NCI-H69 (cell line): ENCODE measurements around the gene PRPF4.
"Not testable (repeated sequence)": the region's sequence is repeated elsewhere in the genome, so short reads cannot be mapped to it uniquely, and the experiment has no call there.

Source experiments
- DNase-seq: peaks from one replicate; lab custom pipeline; 2025; lab: John Stamatoyannopoulos, UW

The PRPF4 gene

DNA sequence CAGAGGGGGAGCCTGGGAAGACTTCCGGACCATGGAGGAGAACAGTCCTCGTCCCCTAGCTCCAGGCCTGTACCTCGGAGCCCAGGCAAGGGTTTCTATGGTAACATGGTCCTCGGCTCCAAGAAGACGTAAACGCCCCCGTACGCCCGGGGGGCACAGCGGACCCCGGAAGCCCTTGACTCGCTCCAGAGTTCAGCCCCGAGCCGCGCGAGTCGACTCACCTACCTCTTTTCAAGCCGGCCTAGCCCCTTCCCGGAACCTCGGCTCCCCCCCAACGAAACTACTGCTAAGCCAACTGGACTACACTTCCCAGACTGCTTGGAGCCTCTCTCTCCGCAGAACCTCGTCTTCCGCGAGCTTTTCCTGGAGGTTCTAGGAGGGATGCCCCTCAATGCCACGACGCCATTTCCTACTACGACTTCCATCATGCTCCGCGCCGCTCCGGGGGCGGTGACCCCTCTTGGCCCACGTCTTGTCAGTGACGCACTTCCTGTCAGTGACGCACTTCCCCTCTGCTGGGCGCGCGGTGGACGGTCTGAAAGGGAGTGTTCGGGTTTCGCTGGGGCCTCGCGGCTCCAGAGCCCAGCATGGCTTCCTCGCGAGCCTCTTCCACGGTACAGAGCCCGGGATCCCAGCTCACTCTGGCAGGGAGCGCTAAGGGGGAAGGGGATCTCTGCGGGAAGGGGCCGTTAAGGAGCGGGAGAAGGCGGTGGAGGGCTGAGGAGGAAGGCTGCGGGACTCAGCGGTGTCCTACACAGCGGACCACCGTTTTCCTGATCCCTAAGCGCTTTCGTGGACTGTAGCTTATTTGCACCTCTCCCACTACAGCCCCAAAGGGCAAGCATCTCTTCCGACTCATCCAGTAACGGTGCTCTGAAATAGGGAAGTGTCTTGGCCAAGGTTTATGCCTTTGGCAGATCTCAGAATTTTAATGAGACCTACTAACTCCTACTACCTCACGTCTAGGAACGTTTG lies at the start of gene PRPF4, which contains the start of gene CDC26:
Gene PRPF4, plus strand, starts transcription at position 502 of the 975 bp plus-strand sequence. Its CDS starts 86 bp downstream, at position 588.
Gene CDC26, minus strand, starts transcription at position 416 of the 975 bp plus-strand sequence. CDS start 3,065 bp downstream, outside the sequence.
- DNase-seq = peak; percentile 100

DNA sequence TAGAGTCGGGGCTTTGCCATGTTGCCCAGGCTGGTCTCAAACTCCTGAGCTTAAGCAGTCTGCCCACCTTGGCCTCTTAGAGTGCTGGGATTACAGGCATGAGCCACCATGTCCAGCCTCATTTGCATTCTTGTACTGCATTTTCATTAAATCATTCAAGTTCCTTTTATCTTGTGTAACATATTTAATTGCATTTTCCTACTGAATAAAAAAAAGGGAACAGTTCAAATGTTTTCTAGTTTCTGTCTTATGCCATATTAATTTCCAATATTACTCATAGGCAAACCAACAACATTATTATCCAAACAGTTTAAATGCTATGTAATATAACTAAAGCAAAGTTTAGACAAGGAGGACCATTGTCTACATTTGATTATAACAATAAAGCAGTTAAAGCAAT lies 48.0 kb upstream of the PRPF4 start:
- DNase-seq = no peak

DNA sequence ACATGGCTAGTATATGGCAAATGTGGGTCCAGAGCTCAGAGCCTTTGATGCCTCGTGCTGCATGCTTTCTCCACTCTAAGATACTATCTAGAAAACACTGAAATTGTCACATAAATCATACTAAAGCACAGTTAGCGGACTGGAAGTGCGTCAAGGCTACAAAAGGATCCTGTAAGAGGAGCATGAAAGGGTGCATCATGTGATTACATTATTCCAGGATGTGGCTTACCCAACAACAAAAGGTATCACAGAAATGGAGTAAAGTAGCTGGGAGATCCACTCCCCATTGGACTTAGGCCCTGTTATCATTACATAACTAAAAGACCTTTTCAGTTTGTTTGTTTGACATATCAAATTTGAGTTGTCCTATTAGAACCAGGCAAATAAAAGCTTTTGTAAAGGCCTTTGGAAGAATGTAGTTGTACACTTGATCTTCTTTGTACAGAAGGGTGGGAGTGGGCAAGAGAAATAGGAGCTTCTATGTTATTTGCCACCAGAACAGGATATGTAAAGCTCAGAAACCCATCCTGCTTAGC lies 47.3 kb upstream of the PRPF4 start:
- DNase-seq = no peak

DNA sequence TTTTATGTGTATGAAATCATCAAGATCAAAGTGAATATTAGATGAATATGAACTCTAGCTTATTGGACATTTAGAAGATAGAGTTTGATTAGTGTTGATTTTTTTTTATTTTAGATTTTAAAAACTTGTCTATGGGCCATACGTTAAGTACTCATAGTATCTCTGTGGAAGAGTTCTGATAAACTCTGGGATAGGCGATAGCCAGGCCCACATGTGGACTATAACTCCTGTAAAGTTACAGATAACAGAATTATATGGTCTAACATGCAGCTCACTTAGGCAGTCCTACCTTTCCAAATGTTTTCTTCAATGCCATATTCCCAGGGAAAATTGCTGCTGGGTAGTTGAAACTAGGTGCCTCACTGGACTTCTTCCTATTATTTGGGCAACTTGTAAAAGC lies 43.8 kb upstream of the PRPF4 start:
- no peak for DNase-seq

DNA sequence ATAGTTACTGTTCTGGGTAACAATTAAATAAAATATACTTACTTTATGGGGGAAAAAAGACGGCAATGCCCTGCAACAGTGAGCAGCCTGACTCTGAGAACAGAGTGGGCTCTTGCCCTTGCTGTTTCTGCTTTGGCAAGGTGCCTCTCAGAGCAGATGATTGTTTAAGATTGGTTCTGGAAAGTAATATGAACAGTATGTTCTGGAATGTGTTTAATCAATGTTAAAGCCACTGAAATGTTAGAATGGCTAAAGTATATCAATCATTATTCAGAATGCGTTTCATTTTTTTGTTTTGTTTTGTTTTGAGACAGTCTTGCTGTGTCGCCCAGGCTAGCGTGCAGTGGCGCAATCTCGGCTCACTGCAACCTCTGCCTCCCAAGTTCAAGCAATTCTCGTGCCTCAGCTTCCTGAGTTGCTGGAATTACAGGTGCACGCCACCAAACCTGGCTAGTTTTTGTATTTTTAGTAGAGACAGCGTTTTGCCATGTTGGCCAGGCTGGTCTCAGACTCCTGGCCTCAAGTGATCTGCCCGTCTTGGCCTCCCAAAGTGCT lies 39.7 kb upstream of the PRPF4 start:
- not testable (repeated sequence) for DNase-seq

DNA sequence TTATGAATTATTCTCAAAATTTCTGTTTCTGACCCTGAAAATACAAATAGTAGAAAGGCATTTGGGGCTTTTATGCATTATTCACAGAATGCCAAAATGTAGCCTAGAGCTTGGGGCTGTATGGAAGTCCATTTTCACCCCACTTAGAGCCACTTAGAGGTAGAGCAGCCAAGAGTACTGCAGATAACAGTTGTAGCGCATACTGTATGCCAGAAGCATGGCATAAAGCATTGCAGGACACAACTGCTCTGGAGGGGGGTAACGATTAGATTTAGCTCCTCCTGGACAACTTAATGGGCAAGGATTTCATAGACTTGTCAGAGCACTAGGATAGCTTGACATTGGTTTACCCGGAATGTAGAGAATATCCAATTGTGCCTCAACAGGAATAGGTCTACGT lies 38.4 kb upstream of the PRPF4 start:
- no peak for DNase-seq

DNA sequence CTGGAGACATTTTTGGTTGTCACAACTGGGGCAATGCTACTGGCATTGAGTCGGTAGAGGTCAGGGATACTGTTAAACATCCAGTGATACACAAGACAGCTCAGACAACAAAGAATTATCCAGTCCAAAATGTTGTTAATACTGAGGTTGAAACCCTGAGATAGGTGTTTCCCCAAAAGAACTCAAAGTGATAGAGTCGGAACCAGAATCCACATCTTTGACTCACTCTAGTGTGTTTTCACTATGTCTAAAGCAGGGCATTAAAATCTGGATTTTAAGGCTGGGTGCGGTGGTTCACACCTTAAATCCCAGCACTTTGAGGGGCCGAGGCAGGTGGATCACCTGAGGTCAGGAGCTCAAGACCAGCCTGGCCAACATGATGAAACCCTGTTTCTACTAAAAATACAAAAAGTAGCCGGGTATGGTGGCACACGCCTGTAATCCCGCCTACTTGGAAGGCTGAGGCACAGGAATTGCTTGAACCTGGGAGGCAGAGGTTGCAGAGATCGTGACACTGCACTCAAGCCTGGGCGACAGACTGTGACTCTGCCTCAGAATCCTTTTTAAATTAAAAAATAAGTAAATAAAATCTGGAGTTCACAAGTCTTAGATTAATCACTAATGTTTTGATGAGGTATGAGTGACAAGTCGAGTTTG lies 37.1 kb upstream of the PRPF4 start:
- DNase-seq = no peak

DNA sequence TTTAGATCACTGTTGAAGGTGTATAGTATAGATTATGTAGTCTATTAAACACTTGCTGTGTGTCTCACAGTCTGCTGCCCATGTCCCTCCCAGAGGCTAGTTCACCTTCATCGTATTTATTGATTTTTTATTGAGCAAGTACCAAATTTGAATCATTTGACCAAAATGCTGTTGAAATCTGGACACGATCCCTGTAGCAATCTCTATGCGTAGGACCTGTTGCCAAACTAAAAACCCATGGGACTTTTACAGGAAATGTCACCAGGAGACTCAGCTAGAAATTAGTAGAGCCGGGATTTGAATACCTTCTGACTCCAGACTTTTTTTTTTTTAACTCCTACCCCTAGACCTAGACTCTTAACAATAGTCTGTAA lies 36.6 kb upstream of the PRPF4 start:
- no peak for DNase-seq

DNA sequence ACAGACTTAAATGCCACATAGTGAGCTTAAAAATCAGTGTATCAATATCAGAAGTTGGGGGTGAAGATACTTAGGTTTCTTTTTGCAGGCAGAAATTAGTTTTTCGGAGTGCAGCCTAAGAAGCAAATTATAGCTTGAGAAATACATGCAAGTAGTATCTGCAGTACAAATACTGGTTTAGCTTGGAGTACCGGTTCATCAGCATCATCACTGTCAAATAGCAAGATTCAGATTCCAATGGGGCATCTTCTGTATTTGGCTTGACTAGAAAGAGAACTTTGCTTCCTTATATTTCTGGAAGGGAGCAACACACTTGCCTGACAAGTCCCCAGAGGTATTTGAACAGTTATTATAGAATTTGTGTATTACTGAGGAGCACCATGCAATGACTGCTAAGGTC lies 34.3 kb upstream of the PRPF4 start:
- DNase-seq = no peak

DNA sequence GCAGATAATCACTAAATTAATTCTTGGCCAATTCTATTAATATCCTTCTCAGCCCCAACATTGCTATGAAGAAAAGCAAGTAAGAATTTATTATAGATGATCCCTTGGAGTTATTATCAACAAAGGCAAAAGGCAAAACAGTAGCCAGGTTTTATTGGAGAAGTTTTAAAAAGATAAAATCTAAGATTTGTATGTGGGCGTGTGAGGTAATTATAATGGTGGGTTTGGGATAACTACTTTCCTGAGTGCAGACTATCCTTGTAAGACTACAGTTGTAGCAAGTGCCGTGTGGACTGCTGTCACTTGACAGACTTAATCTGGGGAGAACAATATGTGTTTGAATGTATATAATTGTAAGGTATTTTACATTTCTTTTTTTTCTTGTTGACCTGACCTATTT lies 30.9 kb upstream of the PRPF4 start:
- no peak for DNase-seq

DNA sequence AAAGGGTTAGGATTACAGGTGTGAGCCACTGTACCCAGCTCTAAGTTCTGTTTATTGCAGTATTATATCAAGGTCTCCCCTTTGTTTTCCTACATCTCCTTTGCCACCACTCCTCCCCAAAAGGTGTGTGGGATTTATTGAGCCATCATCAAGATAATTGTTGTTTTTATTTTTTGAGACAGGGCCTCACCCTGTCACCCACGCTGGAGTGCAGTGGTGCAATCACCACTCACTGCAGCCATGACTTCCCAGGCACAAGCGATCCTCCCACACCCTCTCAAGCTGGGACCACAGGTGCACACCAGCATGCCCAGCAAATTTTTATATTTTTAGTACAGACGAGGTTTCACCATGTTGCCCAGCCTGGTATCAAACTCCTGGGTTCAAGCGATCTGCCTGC lies 29.6 kb upstream of the PRPF4 start:
- no peak for DNase-seq

DNA sequence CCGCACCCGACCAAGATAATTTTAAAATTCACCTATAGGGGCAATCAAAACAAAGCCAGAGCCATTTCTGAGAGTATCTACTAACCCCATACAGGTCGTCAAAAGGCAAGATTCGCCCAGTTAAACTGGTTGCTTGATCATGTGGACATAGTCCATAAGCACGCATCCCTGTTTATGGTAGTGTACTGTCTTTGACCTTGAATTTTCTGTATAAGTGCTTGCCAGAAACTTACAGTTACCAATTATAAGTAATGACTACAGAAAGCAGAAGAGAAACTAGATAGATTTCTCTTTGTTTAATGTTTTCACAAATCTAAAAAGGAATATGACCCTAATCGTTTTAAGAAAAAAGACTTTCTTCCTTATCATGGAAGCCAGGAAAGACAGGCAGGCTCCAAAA lies 28.5 kb upstream of the PRPF4 start:
- no peak for DNase-seq

DNA sequence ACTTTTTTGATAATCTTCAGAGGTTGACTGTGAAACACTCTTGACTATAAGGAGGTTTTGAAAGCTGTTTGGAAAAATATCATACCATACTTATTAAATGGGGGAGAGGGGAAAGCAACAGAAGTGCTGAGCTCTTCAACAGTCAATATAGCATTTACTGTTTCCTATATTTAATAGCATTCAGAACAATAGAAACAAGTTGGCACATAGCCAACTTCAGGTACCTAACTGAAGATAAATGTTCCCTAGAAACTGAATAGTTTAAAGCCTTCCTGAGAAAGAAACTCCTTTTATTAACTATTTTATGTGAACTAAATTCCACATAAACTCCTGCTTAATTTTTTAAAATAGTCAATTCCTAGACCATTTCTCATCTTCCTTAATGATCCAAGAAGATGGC lies 27.8 kb upstream of the PRPF4 start:
- DNase-seq = peak; percentile 29

DNA sequence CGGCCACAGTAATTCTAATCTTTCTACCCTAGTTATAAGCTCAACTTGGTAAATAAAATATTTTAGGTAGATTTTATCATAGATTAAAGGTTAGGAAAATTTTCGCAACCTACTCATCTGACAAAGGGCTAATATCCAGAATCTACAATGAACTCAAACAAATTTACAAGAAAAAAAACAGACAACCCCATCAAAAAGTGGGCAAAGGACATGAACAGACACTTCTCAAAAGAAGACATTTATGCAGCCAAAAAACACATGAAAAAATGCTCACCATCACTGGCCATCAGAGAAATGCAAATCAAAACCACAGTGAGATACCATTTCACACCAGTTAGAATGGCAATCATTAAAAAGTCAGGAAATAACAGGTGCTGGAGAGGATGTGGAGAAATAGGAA lies 25.8 kb upstream of the PRPF4 start:
- not testable (repeated sequence) for DNase-seq

DNA sequence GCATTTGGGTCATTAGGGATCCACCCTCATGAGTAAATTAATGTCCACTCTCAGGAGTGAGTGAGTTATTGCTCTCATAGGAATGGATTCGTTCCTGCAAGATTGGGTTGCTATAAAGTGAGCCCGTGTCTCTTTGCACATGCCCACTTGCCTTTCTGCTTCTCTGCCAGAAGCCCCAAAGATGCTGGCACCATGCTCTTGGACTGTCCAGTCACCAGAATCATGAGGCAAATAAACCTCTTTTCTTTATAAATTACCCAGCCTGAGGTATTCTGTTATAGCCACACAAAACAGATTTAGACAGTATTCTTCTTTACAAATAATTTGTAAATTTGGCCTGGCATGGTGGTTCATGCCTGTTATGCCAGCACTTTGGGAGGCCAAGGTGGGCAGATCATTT lies 24.7 kb upstream of the PRPF4 start:
- no peak for DNase-seq

DNA sequence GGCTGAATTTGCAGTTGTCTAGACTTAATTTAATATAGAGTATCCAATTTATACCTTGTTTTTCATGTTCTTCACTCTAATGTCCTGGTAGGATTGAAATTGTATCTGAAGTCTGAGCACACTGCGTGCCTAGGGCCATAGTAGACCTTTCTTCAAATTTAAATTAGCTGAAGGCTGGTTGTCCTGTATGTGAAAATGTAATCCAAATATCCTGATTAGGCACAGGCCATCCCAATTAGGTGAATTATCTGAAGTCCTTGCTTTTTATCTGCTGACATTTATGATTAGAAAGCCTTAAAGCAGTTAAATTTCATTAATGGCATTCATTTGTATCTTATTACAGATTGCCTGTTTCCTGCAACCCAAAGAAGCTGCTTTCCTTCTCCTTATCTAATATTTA lies 20.5 kb upstream of the PRPF4 start:
- DNase-seq = no peak

DNA sequence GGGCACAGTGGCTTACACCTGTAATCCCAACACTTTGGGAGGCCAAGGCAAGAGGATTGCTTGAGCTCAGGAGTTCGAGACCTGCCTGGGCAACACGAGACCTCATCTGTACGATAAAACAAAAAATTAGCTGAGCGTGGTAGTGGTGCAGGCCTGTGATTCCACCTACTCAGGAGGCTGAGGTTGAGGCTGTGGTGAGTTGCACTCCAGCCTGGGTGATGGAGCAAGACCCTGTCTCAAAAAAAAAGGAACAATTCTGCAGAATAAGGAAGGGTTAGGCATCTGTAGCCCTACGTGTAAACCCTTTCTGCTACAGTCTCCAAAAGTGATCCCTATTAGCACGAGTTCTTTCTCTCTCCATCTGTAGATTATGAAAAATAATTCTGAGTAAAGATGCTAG lies 20.0 kb upstream of the PRPF4 start:
- no peak for DNase-seq

DNA sequence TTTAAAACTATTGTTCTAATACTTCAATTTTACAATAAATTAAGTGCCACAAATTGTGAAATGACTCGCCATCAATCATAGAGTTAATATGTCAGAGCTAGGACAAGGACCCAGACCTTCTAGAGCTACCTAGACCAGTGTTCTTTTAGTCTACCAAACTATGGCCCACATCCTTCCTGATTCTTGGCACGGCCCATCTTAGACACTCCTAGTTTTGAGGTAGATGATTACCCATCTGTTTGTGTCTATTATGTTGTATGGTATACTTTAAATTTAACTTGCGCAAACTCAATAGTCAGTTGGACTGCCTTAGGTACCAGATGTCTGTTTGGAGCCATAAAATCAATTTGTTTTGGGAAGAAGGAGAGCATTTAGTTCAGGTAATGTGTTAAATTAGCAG lies 17.6 kb upstream of the PRPF4 start:
- DNase-seq = no peak

DNA sequence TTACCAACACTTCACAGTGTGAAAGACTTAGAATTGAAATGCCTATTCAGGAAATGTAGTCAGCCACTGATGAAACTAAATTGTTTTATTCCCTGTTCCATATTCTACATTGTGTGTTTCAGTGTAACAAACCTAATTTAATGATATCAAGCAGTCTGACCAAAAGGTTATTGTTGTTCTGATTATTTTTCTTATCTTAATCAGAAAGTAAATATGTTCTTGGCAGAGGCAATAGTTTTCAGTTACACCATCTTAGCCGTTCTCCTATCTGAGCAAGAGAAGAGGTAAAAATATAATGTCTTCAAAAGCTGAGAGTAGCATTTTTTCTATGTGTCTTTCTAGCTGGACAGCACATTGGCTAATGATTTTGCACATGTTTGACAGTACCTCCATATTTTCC lies 17.2 kb upstream of the PRPF4 start:
- no peak for DNase-seq

DNA sequence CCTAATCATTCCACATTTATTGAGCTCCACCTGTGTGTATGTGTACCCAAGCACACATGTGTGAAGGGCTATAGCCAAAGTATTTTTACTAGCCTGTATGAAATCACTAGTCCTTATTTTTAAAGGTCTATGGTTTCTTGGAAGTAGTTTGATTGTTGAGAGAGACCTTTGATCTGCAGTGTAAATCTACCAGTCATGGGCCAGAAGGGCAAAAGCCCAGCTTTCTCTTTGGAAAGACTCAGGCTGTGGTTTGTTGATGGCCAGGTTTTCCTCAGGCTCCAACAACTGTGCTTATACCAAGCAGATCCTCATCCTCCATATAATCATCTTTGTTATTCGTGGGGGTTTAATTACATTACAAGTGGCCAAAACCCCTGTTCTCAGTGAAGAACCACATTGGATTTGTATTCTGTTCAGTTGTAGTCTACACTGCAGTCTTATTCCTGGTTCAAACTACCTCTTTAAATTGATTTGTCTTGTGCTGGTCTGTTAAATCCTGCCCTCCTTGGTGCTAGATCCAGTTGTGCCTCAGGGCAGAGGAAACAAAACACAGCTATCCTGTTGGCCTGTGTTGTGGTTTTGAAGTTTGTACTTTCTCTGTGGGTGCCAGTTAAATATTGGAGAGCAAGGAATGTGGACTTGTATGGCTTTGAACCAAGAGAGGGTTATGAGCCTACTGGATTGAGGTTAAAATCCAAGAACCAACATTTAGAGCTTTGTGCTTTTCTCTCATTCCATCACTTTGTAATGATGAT lies 13.4 kb upstream of the PRPF4 start:
- no peak for DNase-seq

DNA sequence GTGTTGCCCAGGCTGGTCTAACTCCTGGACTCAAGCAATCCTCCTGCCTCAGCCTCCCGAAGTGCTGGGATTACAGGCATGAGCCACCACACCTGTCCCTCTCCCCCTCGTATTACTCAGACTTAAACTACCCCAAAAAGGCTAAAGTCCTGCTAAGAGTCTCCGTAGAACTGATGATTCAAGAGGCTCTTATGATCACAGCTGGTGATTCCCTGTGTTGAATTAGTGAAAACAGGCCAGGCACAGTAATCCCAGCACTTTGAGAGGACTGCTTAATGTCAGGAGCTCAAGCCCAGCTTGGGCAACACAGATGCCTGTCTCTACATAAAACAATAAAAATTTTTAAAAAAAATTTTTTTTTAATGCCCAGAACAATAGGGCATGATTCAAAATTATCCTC lies 9.3 kb upstream of the PRPF4 start:
- no peak for DNase-seq
